HepG2 (cell line): ENCODE data around the gene WDR54. TPM values are rescaled to one million over a fixed set of nuclear protein-coding genes. Genes with fewer than 3 reads are reported as not detected.
A peak's percentile ranks its signal among the peaks of the same experiment; 100 is the strongest.

ENCODE experiments used
- AKNA ChIP-seq: sonication (generic); formaldehyde crosslinking; IDR thresholded peaks from 2 replicates; pipeline ENCODE4 v1.4.0; 2020; ENCODE audit warnings: missing genetic modification reagents, borderline replicate concordance
- ARID3A ChIP-seq: IDR thresholded peaks from 2 replicates; pipeline ENCODE4 v1.6.1; 2012; ENCODE audit warnings: low read depth, low read length, improper control_type of control experiment
- ATF4 ChIP-seq, 2 experiments: fragments of 450-650 bp in 1 of 2; sonication (generic) in 1 of 2; formaldehyde crosslinking; IDR thresholded peaks; 2 replicates each; pipeline versions ENCODE4 v1.5.0 to v1.8.0; 2020 to 2022; ENCODE audit warnings: mild to moderate bottlenecking in 1 of 2, missing genetic modification reagents in 1 of 2
- CEBPG ChIP-seq: IDR thresholded peaks from 2 replicates; pipeline ENCODE4 v1.6.1; 2016
- CERS6 ChIP-seq: sonication (generic); formaldehyde crosslinking; IDR thresholded peaks from 2 replicates; pipeline ENCODE4 v1.5.0; 2020; ENCODE audit warnings: missing genetic modification reagents
- CREB3 ChIP-seq: sonication (generic); formaldehyde crosslinking; IDR thresholded peaks from 2 replicates; pipeline ENCODE4 v1.5.0; 2020; ENCODE audit warnings: missing genetic modification reagents
- DDIT3 ChIP-seq: sonication (generic); formaldehyde crosslinking; IDR thresholded peaks from 2 replicates; pipeline ENCODE4 v1.4.0; 2020; ENCODE audit warnings: mild to moderate bottlenecking, missing genetic modification reagents
- RARG ChIP-seq: sonication (generic); formaldehyde crosslinking; IDR thresholded peaks from 2 replicates; pipeline ENCODE4 v1.4.0; 2020; ENCODE audit warnings: low read depth, mild to moderate bottlenecking, missing genetic modification reagents
- REXO4 ChIP-seq: sonication (generic); formaldehyde crosslinking; IDR thresholded peaks from 2 replicates; pipeline ENCODE4 v1.8.0; 2022; ENCODE audit warnings: missing genetic modification reagents, mild to moderate bottlenecking, borderline replicate concordance
- SUZ12 ChIP-seq: fragments of 150-350 bp; IDR thresholded peaks from 2 replicates; pipeline ENCODE4 v1.6.1; 2014; ENCODE audit warnings: low read depth, low read length
- TFDP1 ChIP-seq: IDR thresholded peaks from 2 replicates; pipeline ENCODE4 v1.6.1; 2016; ENCODE audit warnings: missing compliant biosample characterization, missing genetic modification reagents, borderline replicate concordance
- ZNF17 ChIP-seq: sonication (generic); formaldehyde crosslinking; IDR thresholded peaks from 2 replicates; pipeline ENCODE4 v1.5.0; 2020; ENCODE audit warnings: mild to moderate bottlenecking, missing genetic modification reagents
- ZNF225 ChIP-seq: sonication (generic); formaldehyde crosslinking; IDR thresholded peaks from 2 replicates; pipeline ENCODE4 v1.4.0; 2020; ENCODE audit warnings: mild to moderate bottlenecking, missing genetic modification reagents
- ZNF569 ChIP-seq: sonication (generic); formaldehyde crosslinking; IDR thresholded peaks from 2 replicates; pipeline ENCODE4 v1.5.0; 2020; ENCODE audit warnings: mild to moderate bottlenecking, missing genetic modification reagents, moderate library complexity, borderline replicate concordance
- ZNF598 ChIP-seq: sonication (generic); formaldehyde crosslinking; IDR thresholded peaks from 2 replicates; pipeline ENCODE4 v1.5.1; 2020; ENCODE audit warnings: mild to moderate bottlenecking, missing genetic modification reagents, borderline replicate concordance
- ZNF652 ChIP-seq: IDR thresholded peaks from 2 replicates; pipeline ENCODE4 v1.6.1; 2016; ENCODE audit warnings: low read depth, borderline replicate concordance
- polyA plus RNA-seq, 8 experiments: library from polyadenylated mRNA; depleted of rRNA in 3 of 8; stranded (reverse) in 7 of 8; unstranded in 1 of 8; fragments of >200 nt; fragmentation: Illumina TruSeq in 4 of 8; extraction: Trizol in 4 of 8; gene quantifications; 2 replicates each; pipeline versions ENCODE4 v1.2.1 to v1.2.3, GENCODE V29; 2011 to 2016; ENCODE audit warnings: low read depth in 4 of 8, missing spikeins in 1 of 8, mixed read lengths in 1 of 8; ENCODE audit not compliant: insufficient read depth in 1 of 8
- total RNA-seq, 5 experiments: library from RNA; depleted of rRNA; stranded (reverse); fragments of >200 nt; fragmentation: Illumina TruSeq; extraction: Trizol; gene quantifications; 2 replicates each; pipeline ENCODE4 v1.2.3, GENCODE V29; 2016; ENCODE audit warnings: low read depth in 1 of 5

WDR54 gene
- total and polyA plus RNA-seq, 2 of the 13 experiments (the other 11 are each of a cell fraction or from before 2014, with no cell fraction given), result 2.0 to 17.3 TPM

GRCh38 chr2:74441690-74442482, 20.4 kb downstream of the WDR54 start, which contains the start of gene RTKN (continued):
- TF ChIP-seq AKNA (CRISPR knock-in tag) (no peak; the same call in 1 of the 2 replicates), SUZ12 (no peak), CERS6 (CRISPR knock-in tag) (0 out of 2 replicates have a peak, but pooled peaks have one; percentile 42), ZNF17 (CRISPR knock-in tag) (no peak), DDIT3 (no peak), RARG (CRISPR knock-in tag) (peak; percentile 96), ZNF598 (CRISPR knock-in tag) (peak; percentile 79), ZNF569 (CRISPR knock-in tag) (no peak; the same call in 1 of the 2 replicates), ZNF225 (CRISPR knock-in tag) (no peak; the same call in 1 of the 2 replicates), TFDP1 (CRISPR knock-in tag) (peak; percentile 43; the same call in 1 of the 2 replicates), CREB3 (CRISPR knock-in tag) (peak; percentile 51; the same call in 1 of the 2 replicates), CEBPG (peak; percentile 58), ATF4 (CRISPR knock-in tag; IDR thresholded peaks at IDR 0.05) (peak in 1 of 2 experiments; percentile 63; a peak in 1 of 4 replicates), ARID3A (no peak), ZNF652 (CRISPR knock-in tag) (peak; percentile 71; the same call in 1 of the 2 replicates), REXO4 (CRISPR knock-in tag) (0 out of 2 replicates have a peak, but pooled peaks have one; percentile 26)
